KBM-7 (cell line): Measurements from ENCODE around the gene FES.
A peak's percentile ranks its signal among the peaks of the same experiment; 100 is the strongest.

Source experiments
- DNase-seq: peaks from one replicate; pipeline ENCODE4 v3.0.0-alpha.2; 2015
- in situ Hi-C: fragments of 300-500 bp; cut with MboI; formaldehyde crosslinking; loops from 2 replicates; pipeline ENCODE4 v1.14.3; 2020; ENCODE audit warnings: low sequenced_read_pairs, low pct_unique_long_range_greater_than_20kb, mixed read lengths

The FES gene

DNA sequence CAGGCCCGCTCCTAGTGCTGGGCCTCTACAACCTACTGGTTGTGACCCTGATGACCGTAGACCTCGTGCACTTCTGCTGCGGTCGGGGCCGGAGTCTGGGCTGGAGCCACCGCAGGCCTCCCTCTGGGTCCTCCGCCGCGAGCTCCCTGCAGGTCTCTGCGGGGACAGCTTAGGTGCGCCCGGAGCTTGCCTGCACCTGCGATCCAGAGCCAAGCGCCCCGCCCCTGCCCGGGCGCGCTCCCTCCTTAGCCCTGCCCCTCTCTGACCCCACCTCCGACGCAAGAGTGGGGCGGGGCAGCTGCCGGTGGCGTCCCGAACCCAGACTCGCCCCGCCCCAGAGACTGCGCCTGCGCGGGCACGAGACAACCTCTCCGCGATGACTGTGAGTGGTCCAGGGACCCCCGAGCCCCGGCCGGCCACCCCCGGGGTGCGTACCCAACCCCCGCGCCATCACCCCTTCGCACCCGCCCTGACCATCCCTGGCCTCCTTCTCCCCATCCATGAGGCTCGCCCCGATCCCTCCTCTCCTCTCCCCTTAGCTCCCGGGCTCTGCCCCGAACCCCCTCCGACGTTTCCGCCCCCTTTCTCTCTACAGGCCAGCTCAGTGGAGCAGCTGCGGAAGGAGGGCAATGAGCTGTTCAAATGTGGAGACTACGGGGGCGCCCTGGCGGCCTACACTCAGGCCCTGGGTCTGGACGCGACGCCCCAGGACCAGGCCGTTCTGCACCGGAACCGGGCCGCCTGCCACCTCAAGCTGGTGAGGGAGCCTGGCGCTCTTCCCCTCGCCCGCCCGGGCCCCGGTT is 50.8 kb downstream of the FES start, which contains the start of gene UNC45A:
TSS of gene UNC45A (plus strand) at position 337 of the 803 bp plus-strand sequence. CDS start at position 377, 40 bp downstream.
- peak; percentile 92 for DNase-seq
- in situ Hi-C loops: no loop called here

DNA sequence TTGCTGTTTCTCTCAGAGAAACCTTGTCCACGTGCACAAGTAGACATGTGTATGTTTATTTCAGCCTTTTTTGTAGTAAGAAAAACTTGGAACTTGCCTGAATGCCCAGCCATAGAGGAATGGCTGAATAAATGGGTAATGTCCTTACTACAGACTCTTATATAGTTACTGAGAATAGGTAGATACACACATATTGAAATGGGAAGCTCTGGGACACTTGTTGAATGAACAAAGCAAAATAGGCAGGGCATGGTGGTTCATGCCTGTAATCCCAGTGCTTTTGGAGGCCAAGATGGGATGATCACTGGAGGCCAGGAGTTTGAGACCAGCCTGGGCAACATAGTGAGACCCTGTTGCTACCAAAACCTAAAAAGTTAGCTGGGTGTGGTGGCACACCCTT is 52.5 kb downstream of the FES start:
- in situ Hi-C loops: no loop called here
- no peak for DNase-seq

DNA sequence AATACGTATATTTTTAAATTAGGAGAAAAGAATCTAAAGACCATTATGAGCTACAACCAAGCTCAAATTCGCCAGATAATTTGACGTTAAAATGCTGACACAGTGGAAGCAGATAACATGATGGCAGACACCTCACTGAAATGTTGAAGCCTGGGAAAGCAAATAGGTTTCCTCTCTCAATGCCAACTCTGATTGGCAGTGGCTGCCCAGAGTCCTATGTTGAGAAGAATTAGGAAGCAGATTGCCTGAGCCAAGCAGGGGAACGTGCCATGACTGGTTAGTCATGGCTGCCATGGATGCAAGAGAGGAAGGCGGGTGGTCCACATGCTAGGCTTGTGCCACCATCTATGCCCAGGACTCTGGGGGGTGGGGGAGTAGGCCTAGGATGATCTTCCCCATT is 54.0 kb downstream of the FES start:
- in situ Hi-C loops: no loop called here
- DNase-seq: no peak

DNA sequence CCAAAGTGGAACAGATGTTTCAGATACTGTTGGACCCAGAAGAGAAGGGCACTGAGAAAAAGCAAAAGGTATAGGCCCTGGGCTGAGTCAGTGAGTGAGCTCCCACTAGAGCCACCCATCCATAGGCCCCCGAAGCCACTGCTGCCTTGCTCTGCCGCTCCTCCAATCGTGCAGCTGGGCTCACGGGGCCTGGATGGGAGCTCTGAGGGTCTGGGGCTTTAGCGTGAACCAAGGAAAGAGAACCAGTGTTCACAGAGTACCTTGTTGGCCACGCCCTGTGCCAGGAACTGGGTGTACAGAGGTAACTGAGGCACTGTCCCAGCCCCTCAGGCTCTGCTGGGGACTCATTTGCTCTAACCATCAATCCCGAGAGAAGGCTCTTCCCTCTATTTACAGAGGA is 55.5 kb downstream of the FES start:
- in situ Hi-C loops: no loop called here
- DNase-seq: no peak

DNA sequence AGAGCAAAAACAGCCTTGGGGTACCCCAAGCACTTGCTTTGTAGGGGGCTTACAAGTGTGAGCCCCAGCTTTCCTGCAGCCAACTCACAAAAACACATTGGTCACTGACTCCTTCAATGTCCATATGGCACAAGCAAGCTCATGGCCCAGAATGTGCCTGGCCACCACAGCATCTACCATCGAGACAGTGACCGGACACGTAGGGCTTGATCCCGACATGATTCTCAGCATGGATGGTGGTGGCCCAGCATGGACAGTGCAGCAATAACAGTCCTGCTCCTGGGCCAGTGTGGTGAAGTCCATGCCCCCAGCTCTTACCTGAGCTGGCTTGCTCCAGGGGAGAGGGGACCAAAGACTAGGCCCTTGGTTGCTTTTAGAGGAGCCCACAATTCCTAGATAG is 56.7 kb downstream of the FES start:
- DNase-seq: no peak
- in situ Hi-C loops: no loop called here

DNA sequence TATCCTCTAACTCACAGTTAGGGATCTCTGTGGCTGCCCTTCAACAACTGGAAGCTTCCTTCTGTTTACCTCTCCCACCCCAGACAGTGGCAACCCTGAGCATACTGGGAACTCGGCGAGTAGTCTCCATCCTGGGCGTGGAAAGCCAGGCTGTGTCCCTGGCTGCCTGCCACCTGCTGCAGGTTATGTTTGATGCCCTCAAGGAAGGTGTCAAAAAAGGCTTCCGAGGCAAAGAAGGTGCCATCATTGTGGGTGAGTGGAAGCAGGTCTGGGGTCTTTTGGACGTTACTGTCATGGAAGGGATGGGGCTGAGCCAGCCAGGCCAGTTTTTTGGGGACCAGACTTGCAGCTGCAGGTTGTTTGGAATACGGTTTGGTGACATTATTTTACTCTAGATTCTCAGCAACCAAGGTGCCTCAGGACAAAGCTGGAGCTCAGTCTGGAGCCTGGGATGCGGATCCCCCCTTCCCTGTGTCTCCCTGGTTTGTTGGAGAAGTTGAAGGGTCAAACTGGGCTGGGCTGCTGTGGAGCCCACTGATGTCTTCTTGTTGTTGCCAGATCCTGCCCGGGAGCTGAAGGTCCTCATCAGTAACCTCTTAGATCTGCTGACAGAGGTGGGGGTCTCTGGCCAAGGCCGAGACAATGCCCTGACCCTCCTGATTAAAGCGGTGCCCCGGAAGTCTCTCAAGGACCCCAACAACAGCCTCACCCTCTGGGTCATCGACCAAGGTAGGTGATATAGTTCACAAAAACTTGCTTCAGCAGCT is 58.2 kb downstream of the FES start:
- in situ Hi-C loops: no loop called here

DNA sequence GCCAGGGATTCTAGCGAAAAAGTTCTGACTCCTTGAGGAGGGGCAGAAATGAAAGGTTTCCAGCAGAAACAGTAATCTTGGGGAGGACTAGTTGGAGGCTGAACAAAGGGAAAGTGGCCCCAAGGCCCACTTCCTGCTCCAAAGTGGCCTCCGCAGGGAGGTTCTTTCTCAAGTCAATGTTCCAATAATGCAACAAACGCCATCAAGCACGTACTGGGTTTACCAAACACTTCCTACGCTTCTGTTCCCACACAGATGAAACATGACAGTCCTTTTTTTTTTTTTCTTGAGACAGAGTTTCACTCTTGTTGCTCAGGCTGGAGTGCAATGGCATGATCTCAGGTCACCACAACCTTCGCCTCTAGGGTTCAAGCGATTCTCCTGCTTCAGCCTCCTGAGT is 60.8 kb downstream of the FES start:
- in situ Hi-C loops: no loop called here
- DNase-seq: no peak

More for the DNA sequence above, 58.2 kb downstream of the FES start:
- DNase-seq: no peak
